Activated CD4-positive, alpha-beta T cell treated with anti-CD3 and anti-CD28 coated beads, Interleukin-2, Interleukin-6, amounts not matched to agents 100 ng/mL and 50 ng/mL, durations not matched to agents 16 hours and 8 hours (primary cell): Measurements from ENCODE around the gene OR6M1.
A peak's percentile ranks its signal among the peaks of the same experiment; 100 is the strongest.

Source experiments
- DNase-seq: peaks from one replicate; pipeline ENCODE4 v3.0.0-alpha.2; 2020

The OR6M1 gene

DNA sequence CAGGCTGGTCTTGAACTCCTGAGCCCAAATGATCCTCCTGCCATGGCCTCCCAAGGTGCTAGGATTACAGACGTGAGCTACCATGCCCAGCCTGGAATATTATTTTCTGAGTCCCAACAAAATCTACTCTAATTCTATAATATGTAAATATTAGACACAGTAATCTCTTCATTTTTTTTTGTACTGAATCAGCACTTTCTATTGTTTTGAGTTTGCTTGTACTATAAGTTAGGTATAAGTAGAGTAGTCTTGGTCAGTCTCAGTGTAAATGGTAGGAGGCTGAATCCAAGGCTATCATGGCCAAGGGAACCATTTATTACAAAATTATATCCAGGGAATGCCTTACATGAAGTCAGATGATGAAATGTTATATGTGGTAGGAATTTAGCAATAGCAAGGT is 32.2 kb downstream of the OR6M1 start:
- no peak for DNase-seq

DNA sequence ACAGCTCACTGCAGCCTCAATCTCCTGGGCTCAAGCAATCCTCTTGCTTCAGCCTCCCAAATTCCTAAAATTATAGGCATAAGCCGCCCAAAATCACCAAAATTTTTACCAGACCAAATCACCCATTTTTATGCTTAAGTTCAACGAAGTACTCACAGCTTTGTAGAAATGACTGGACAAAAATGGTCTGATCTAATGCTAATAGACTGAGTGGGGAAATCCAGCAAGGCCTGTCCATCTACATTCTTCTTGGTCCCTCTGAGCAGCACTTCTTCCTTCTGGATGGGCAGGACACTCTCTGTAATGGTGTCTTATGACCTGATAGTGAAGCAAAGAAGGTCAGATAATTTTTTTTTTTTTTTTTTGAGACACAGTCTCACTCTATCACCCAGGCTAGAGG is 33.1 kb downstream of the OR6M1 start:
- no peak for DNase-seq

DNA sequence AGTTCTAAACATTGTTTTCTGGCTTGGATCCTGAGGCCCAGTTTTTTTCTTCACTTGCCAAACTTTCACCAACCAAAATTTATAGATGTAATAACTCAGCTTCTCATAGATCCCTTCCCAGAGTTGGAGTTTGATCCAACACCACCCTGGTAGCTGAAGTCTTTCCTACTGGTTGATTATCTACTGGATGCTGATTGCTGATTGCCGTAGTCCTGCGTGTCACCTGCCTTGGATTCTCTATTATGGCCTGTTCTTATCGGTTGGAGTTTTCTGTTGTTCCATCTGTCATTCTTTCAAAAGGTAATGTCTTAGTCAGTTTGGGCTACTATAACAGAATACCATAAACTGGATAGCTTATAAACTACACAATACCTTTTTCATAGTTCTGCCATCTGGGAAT is 34.5 kb downstream of the OR6M1 start:
- DNase-seq = no peak

DNA sequence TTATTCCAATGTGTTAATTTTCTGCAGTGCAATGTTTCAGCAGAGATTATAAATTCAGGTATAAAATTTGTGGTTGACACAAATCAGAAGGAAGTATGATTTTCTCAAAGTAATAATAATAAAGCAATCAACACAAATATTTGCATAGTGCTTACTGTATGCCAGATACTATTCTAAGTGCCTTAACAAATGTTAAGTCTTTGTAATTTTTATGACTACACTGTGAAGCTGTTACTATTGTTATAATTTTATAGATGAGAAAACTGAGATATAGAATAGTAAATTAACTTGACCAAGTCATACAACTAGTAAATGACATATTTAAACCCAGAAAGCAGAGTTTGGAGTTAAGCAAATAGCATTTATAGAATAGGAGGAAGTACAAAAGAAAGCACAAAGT is 35.4 kb downstream of the OR6M1 start:
- no peak for DNase-seq

DNA sequence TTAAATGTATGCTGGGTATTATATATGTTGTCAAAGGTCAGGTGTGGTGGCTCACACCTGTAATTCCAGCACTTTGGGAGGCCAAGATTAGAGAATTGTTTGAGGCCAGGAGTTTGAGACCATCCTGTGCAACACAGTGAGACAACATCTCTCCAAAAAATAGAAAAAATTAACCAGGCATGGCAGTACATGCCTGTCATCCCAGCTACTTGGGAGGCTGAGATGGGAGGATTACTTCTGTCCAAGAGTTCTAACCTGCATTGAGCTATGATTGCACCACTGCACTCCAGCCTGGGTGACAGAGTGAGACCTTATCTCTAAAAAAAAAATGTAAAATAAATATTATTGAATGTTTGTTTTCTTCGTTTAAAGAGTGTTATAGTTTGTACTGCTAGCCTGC is 40.5 kb downstream of the OR6M1 start:
- DNase-seq = no peak

DNA sequence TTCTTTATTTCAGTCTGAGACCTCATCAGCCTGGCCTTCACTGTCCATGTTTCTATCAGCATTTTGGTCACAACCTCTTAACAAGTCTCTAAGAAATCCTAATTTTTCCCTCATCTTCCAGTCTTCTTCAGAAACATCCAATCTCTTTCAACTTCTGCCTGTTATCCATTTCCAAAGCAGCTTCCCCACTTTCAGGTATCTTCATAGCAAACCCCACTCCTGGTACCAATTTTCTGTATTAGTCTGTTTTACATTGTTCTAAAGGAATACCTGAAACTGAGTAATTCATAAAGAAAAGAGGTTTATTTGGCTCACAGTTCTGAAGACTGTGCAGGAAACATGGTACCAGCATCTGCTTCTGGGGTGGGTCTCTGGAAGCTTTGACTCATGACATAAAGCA is 43.7 kb downstream of the OR6M1 start:
- no peak for DNase-seq

DNA sequence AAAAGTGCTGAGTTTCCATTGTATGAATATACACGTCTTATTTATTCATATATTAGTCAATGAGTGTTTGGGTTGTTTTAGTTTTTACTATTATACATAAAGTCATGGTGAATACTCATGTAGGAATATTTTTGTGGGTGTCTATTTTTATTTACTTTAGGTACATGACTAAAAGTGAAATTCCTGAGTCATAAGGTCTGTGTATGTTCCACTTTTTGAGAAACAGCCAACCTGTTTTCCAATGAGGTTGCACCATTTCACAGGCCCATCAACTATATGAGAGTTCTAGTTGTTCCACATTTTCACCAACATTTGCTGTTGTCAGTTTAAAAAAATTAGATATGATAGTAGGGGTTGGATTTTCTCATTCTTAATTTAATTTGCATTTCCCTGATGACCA is 45.3 kb downstream of the OR6M1 start:
- DNase-seq = peak; percentile 61

DNA sequence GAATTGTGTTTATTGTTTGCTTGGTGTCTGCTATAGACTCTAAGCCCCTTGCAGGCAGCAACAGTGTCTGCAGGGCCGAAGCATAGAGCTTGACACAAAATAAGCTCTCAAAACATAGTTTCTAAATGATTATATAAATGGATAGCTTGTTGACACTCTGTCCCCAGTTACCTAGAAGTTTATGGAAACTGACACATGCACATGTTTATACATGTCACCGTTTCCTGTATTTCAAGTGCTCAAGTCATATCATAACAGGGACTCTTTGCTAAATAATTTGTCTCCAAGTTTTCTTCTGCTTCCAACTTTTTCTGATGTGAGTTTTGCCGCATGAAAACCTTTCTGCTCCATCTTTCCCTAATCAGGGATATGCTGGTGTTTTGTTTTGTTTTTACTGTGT is 48.2 kb downstream of the OR6M1 start:
- DNase-seq = no peak

DNA sequence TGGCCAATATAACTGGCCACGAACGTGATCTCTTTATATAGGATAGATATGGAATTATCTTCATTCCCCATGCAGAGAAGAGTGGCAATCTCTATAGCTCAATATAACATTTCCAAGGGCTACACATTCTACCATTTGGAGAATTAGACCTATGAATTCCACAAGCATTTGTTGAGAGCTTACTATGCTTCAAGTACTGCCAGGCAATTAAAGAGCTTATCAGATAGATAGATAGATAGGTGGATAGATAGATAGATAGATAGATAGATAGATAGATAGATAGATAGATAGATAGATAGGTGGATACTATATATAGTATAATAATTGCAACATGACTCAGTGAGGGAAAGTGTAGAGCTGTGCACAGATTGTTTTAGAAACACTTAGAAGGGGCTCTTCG is 50.3 kb downstream of the OR6M1 start:
- DNase-seq = no peak
